Retinal pigment epithelial cell (primary cell): Measurements from ENCODE around the gene PIEZO1.

Source experiments
- DNase-seq: peaks from one replicate; pipeline ENCODE4 v3.0.0-alpha.2; 2010; ENCODE audit warnings: low read depth
- H3K4me3 ChIP-seq: 2 replicates; pipeline ENCODE4 v1.5.1; 2011; ENCODE audit warnings: mild to moderate bottlenecking, low read length, control low read depth, moderate library complexity
- TF ChIP-seq, protein P1 (sequence below): conservative IDR thresholded peaks from 2 replicates; pipeline ENCODE4 v1.5.1; 2011; ENCODE audit warnings: low read depth, low read length, control low read depth, inconsistent platforms

Gene PIEZO1

DNA sequence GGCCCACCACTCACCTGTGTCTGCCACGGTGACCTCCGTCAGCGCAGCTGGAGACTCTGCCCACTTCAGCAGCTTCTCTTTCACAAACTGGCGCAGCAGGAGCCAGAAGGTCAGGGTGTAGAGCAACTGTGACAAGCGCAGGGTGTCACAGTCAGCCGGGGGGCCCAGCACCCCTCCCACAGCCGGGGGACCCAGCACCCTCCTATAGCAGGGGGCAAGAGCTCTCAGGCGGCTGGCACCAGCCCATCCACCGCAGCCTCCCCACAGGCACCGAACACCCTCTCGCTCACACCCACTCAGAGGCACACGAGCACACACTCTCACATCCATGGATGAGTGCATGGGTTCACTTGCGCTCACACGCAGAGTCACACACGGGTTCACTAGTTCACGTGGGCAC, 49.9 kb downstream of the PIEZO1 start:
- TF ChIP-seq, protein P1, sequence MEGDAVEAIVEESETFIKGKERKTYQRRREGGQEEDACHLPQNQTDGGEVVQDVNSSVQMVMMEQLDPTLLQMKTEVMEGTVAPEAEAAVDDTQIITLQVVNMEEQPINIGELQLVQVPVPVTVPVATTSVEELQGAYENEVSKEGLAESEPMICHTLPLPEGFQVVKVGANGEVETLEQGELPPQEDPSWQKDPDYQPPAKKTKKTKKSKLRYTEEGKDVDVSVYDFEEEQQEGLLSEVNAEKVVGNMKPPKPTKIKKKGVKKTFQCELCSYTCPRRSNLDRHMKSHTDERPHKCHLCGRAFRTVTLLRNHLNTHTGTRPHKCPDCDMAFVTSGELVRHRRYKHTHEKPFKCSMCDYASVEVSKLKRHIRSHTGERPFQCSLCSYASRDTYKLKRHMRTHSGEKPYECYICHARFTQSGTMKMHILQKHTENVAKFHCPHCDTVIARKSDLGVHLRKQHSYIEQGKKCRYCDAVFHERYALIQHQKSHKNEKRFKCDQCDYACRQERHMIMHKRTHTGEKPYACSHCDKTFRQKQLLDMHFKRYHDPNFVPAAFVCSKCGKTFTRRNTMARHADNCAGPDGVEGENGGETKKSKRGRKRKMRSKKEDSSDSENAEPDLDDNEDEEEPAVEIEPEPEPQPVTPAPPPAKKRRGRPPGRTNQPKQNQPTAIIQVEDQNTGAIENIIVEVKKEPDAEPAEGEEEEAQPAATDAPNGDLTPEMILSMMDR, result no peak
- H3K4me3 ChIP-seq, result no peak overlapping the region
- no peak for DNase-seq

DNA sequence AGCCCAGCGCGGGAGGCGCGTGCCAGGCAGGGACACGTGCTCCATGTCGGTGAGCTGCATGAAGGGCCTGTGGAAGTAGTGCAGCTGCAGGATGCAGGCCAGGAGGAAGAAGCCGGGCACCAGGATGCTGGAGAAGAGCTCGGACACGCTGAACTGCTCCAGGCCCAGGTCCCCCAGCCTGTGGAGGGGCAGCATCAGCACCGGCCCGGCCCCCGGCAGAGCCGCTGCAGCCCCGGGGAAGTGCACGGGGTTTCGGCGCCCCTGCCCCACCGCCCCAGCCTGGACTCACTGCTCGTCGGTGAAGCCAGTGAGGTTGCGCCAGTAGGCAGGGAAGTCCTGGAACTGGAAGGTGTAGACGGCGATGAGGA, 50.7 kb downstream of the PIEZO1 start:
- DNase-seq, result no peak
- TF ChIP-seq, protein P1, result no peak

DNA sequence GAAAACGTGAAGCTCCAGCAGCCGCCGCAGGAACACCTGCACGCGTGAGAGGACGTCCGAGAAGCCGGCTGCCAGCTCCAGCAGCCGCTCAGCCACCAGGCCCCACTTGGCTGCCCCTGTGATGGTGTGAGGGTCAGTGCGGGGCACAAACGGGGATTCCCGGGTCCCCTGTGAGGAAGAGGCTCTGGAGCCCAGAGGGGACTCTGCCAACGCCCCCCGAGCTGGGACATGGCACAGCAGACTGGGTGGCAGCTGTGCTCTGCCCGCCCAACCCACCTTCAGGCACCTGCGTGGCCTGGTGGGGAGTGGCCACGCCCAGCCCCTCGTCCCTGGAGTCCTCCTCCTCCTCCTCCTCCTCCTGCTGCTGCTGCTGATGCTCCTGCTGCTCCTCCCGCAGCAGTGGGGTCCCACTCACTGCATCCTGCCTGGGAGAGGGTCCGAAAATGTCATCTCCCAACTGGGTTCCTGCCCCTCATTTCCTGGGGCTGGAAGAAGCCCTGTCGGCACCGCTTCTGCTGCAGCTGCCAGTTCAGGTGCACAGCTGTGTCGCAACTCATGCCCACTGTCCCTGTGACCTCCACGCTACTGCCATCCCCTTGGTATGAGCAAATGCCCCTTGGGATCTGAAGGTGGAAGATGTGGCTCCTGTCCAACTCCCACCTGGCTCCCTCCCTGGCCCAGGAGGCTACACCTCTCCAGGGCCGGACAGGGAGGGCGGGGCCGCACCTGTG, 51.2 kb downstream of the PIEZO1 start:
- DNase-seq, result no peak
- no peak overlapping the region for H3K4me3 ChIP-seq
- TF ChIP-seq, protein P1, result no peak

More for the DNA sequence above, 50.7 kb downstream of the PIEZO1 start:
- H3K4me3 ChIP-seq, result no peak overlapping the region

DNA sequence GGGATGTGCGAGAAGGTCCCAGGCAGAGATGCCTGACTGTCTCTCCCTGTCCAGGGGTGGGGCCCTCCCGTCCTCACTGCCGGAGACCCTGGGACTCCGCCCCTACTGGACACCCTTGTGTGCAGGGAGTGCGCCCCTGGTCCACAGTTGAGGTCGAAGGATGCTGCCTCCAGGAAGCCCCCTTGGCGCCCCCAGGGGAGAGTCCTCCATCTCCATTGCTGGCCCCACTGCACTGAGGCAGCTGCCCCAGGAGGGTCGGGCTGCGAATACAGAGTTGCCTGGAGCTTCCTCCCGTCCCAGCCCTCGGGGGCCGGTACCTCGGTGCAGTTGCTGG, 52.1 kb downstream of the PIEZO1 start:
- TF ChIP-seq, protein P1, result no peak
- H3K4me3 ChIP-seq, result no peak overlapping the region
- no peak for DNase-seq

DNA sequence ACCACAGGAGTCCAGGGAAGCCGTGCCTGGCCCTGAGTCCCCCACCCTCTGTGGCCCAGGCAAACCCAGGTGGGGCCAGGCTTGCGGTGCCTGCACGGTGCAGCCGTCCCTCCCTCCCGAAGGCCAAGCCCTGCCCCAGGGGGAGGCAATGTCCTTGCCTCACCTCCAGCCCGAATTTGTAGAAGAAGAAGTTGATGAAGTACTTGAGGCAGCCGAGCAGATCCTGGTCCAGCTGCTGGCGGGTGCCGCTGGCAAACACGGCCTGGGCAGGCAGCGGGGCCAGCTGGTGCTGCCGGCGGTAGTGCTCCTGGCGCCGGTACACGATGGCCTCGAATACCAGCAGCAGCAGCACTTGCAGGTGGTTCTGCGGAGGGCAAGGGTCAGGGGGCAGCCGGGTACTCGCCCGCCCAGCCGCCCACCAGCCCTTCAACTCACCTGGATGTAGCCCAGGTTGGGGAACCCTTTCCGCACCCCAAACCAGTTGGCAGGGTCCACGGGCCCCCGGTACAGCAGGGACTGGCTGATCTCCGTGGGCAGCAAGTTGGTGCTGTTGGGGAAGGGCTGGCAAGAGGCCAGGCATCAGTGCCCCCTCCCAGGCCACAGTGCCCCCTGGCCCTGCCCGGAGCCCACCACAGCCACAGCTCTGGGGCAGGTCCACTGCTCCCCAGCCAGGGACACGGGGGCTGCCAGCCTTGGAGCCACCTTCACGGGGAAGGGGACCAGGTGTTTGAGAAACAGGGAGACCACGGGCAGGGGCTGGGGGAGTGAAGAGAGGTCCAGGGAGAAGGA, 52.7 kb downstream of the PIEZO1 start:
- H3K4me3 ChIP-seq, result no peak overlapping the region
- no peak for DNase-seq
- TF ChIP-seq, protein P1, result no peak

DNA sequence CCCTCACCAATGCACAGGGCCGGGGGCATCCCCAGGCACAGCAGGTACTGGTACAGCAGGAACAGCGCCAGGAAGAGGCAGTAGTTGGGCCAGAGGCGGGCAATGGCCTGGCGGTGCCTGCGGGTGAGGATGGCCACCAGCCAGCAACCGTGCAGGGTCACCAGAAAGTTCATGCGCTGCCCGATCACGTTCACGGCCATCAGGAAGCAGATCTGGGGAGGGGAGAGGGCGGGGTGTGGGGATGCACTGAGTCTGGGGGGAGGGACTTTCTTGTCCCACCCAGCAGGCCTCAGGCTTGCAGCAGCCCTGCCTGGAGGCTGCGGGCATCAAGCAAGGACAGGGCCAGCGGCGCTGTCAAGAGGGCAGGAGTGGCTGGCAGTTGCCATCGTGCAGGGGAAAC, 53.3 kb downstream of the PIEZO1 start:
- DNase-seq, result no peak
- TF ChIP-seq, protein P1, result no peak
- H3K4me3 ChIP-seq, result no peak overlapping the region
